ENCODE data around the gene CDH13.

- TF ChIP-seq CTCF (IDR thresholded peaks at IDR 0.05) (no peak), POLR2A (IDR thresholded peaks at IDR 0.05) (no peak)
Measured at GRCh38 chr16:83699817-83700216, 1073.0 kb downstream of the CDH13 start.

All from thyroid gland (tissue), 4 donors.